Activated CD4-positive, alpha-beta T cell treated with anti-CD3 and anti-CD28 coated beads, Interleukin-2, amount 10 ng/mL, durations not matched to agents 24 days and 14 days (primary cell): ENCODE measurements around the gene DENND5B. TPM values are rescaled to one million over a fixed set of nuclear protein-coding genes. Genes with fewer than 3 reads are reported as not detected.
"Not testable (repeated sequence)": the region's sequence is repeated elsewhere in the genome, so short reads cannot be mapped to it uniquely, and the experiment has no call there.

Experiments used
- DNase-seq: peaks from one replicate; pipeline ENCODE4 v3.0.0; 2022
- H3K27ac Mint-ChIP-seq: one replicate; pipeline ENCODE4 v1.8.0; 2022; ENCODE audit warnings: mild to moderate bottlenecking, mixed read lengths
- H3K27me3 Mint-ChIP-seq: one replicate; pipeline ENCODE4 v1.8.0; 2022; ENCODE audit warnings: mixed read lengths
- H3K36me3 Mint-ChIP-seq: one replicate; pipeline ENCODE4 v1.8.0; 2022; ENCODE audit warnings: low read depth, mild to moderate bottlenecking, mixed read lengths
- H3K4me1 Mint-ChIP-seq: one replicate; pipeline ENCODE4 v1.8.0; 2021; ENCODE audit warnings: mixed read lengths
- H3K4me3 Mint-ChIP-seq: one replicate; pipeline ENCODE4 v1.8.0; 2022; ENCODE audit warnings: mild to moderate bottlenecking, moderate library complexity, mixed read lengths
- H3K9me3 Mint-ChIP-seq: one replicate; pipeline ENCODE4 v1.8.0; 2021; ENCODE audit warnings: mixed read lengths
- intact Hi-C: fragments of 100-400 bp; cut with micrococcal nuclease; formaldehyde crosslinking; loops from one replicate; pipeline ENCODE4 v1.15.1; 2023
- total RNA-seq: library from RNA; stranded (reverse); gene quantifications from 2 replicates; pipeline ENCODE4 v1.2.3, GENCODE V29; 2022

Gene DENND5B
- total RNA-seq, 1 donor from 2014 or later = not detected

DNA sequence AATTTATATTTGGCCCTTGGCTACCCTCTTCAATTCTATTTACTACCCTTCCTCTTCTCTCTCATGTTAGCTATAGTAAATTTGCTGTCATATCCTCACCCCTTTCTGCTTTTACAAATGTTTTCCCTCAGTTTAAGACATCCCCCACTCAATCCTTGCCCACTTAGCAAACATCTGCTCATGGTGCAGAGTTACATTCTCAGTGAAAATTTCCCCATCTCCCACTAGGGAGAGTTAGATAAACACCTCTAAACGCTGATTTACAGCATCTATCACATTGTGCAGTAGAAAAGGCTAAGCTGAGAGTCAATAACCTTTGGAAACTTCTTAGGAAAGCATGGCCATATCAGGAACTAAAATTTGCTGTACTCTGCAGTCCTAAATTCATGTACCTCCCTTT, 69.0 kb downstream of the DENND5B start:
- Mint-ChIP-seq H3K9me3 (no peaks in the 10 kb centered on the region), H3K4me3 (no peak overlapping the region), H3K27ac (no peak overlapping the region), H3K36me3 (no peaks in the 10 kb centered on the region), H3K27me3 (peaks cover 6% of the 10 kb centered on the region), H3K4me1 (peaks cover 2% of the 10 kb centered on the region)
- intact Hi-C loops = no loop called here
- no peak for DNase-seq

DNA sequence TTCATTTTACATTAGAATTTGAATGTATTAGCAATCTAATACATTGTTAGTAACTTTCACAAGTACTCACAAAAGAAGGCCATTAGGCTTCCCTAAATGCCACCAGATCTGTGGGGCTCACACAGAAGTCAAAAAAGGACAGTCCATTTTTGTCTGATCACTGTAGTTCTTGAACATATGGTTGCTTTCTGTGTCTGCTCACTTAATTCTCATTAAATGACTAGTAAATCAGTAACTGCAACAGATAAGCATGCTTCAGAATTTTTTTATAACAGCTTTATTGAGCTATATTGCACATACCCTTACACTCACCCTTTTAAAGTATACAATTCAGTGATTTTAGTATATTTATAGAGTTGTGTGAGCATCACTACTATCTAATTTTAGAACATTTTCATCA, 71.4 kb downstream of the DENND5B start:
- intact Hi-C loops = no loop called here
- Mint-ChIP-seq H3K36me3 (no peaks in the 10 kb centered on the region), H3K27me3 (peaks cover 5% of the 10 kb centered on the region), H3K9me3 (no peaks in the 10 kb centered on the region), H3K4me1 (no peaks in the 10 kb centered on the region), H3K4me3 (no peak overlapping the region), H3K27ac (no peak overlapping the region)
- DNase-seq = no peak

DNA sequence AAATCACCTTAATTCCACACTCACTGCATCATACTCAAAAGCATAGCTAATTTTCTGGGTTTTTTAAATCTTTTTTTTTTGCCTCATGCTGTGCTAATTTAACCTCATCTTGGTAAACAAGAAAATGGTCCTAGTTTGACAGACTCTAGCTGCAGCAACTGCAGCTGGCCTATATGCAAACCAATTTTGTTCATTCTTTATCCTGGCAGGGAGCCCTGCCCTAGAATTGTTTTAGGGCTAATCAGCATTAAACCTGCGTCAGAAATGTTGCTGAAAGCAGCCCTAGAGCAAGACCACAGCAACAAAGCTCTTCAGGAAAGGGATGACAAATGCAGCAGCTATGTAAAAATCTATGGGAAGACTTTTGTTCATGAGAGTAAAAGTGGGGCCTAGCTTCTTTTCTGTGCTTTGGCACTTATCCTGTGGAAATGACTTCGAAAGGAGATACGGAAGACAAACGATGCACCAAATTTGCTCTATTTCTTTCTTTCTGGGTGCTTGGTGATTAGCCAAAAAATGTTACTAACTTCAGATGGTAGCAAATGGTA, 72.2 kb downstream of the DENND5B start:
- H3K27me3 Mint-ChIP-seq = peaks cover 5% of the 10 kb centered on the region
- no peak overlapping the region for H3K27ac Mint-ChIP-seq
- intact Hi-C loops = no loop called here
- no peaks in the 10 kb centered on the region for H3K9me3 Mint-ChIP-seq
- H3K4me1 Mint-ChIP-seq = no peaks in the 10 kb centered on the region
- no peaks in the 10 kb centered on the region for H3K36me3 Mint-ChIP-seq
- H3K4me3 Mint-ChIP-seq = no peak overlapping the region
- peak; percentile 20 for DNase-seq

DNA sequence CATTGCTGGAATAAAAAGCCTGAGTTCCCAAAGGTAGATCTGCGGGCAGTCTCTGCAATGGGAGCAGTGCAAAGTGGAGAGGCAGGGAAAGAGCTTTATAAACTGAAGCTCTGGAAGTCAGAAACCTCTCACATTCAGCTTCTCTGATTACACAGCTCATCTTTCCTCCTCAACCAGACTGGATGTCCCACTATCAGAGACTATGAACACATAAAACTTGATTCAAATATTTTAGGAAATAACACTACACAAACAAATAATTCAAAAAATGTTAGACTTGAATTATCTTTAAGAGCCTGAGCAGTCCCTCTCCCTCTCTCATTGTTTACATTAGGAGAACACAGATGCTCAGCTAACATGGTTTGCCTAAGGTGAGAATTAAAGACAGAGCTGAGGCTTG, 72.9 kb downstream of the DENND5B start:
- H3K27me3 Mint-ChIP-seq = peaks cover 5% of the 10 kb centered on the region

DNA sequence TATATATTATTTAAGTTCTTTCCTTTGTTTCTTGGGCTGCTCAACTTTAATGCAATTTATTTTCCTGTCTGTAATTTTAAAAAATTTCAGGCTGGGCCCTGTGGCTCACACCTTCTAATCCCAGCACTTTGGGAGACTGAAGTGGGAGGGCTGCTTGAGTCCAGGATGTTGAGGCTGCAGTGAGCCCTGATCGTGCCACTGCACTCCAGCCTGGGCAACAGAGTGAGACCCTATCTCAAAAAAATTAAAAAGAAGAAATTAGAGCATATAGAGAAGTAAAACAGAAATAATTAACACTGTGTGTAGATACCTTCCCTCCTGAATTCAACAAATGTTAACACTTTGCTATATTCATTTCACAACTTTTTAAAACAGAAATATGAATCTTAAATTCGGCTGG, 74.2 kb downstream of the DENND5B start:
- intact Hi-C loops = no loop called here
- Mint-ChIP-seq H3K9me3 (no peaks in the 10 kb centered on the region), H3K4me1 (no peaks in the 10 kb centered on the region), H3K36me3 (no peaks in the 10 kb centered on the region), H3K27ac (no peak overlapping the region), H3K4me3 (no peak overlapping the region), H3K27me3 (peaks cover 5% of the 10 kb centered on the region)
- no peak for DNase-seq

More for the DNA sequence above, 72.9 kb downstream of the DENND5B start:
- no peaks in the 10 kb centered on the region for H3K9me3 Mint-ChIP-seq
- H3K36me3 Mint-ChIP-seq = no peaks in the 10 kb centered on the region
- intact Hi-C loops = no loop called here
- no peak overlapping the region for H3K4me3 Mint-ChIP-seq
- DNase-seq = peak; percentile 31
- H3K4me1 Mint-ChIP-seq = no peaks in the 10 kb centered on the region
- no peak overlapping the region for H3K27ac Mint-ChIP-seq

DNA sequence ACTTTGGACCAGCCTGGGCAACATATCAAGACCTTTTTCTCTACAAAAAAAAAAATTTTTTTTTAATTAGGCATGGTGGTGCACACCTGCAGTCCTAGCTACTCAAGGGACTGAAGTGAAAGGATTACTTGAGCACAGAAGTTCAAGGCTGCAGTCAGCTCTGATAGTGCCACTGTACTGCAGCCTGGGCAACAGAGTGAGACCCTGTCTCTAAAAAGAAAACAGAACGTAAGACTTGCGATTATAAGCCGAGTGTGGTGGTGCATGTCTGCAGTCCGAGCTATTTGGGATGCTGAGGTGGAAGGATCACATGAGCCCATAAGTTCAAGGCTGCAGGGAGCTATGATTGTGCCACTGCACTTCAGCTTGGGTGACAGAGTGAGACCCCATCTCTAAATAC, 76.0 kb downstream of the DENND5B start:
- H3K36me3 Mint-ChIP-seq = no peaks in the 10 kb centered on the region
- H3K9me3 Mint-ChIP-seq = no peaks in the 10 kb centered on the region
- intact Hi-C loops = no loop called here
- no peak overlapping the region for H3K4me3 Mint-ChIP-seq
- no peak overlapping the region for H3K27ac Mint-ChIP-seq
- DNase-seq = no peak
- no peaks in the 10 kb centered on the region for H3K4me1 Mint-ChIP-seq
- H3K27me3 Mint-ChIP-seq = peaks cover 5% of the 10 kb centered on the region

DNA sequence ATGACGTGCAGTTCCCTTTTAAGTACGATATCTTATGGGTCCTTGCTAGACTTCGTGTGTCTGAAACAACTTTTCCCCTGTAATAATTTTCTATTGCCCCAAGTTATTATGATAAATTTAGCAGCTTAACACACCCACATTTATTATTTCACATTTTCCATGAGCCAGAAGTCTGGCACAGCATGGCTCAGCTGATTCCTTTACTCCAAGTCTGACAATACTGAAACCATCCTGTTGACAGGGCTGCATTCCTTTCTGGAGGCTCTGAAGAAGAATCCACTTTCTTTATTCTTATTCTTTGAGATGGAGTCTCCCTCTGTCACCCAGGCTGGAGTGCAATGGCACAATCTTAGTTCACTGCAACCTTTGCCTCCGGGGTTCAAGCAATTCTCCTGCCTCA, 80.9 kb downstream of the DENND5B start:
- Mint-ChIP-seq H3K4me3 (no peak overlapping the region), H3K36me3 (no peaks in the 10 kb centered on the region), H3K27me3 (no peaks in the 10 kb centered on the region), H3K9me3 (no peaks in the 10 kb centered on the region), H3K4me1 (no peaks in the 10 kb centered on the region), H3K27ac (no peak overlapping the region)
- no peak for DNase-seq
- intact Hi-C loops = no loop called here

DNA sequence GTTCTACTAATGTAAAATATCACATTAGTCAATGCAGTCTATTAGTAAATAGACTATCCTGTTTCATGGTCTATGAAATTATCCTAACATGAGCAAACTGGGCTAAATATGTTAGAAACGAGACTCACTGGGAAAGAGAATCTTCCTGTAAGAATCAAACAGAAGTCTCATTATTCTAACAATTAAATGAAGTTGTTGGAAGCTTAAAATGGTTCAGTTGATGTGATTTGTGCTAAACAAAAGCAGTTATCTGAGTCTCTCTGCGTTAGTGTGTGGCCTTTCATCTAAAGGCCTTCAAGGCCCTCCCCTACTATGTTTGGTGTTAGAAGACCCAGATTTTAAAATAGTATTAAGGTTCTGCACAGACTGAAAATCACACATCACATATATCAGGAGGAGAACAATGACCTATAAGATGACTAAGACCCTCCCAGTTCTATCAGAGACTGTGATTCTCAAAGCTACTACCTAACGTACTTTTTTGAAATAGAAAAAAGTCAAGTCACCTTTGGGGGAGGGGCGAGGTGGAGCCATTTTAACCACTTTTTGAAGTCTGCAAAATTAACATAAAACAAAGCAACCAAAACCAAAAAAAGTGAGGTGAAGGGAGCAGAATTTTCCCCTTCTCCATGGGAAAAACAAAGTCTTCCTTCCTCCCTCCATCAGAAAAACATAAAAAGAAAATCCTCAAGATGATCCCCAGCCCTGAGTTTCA, 82.3 kb downstream of the DENND5B start:
- no peak for DNase-seq
- no peaks in the 10 kb centered on the region for H3K36me3 Mint-ChIP-seq
- intact Hi-C loops = no loop called here
- no peaks in the 10 kb centered on the region for H3K9me3 Mint-ChIP-seq
- no peaks in the 10 kb centered on the region for H3K27me3 Mint-ChIP-seq
- no peak overlapping the region for H3K4me3 Mint-ChIP-seq
- H3K27ac Mint-ChIP-seq = no peak overlapping the region
- H3K4me1 Mint-ChIP-seq = no peaks in the 10 kb centered on the region

DNA sequence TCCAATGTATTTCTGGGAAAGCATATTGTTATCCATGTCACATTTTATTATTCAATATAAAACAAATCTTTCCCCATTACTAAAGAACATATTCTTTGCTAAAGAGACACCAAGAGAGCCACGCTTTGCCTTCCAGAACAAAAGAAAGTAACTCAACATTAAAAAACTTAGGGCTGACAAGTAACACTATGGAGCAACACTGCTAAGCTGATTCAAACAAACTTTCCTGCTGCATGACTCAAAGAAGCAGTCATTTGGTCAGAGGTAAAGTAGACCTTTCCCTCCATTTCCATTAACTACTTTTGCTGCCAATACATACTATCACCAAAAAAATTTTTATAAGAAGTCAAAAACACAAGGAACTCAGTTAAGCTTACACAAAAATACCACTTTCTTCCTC, 83.0 kb downstream of the DENND5B start:
- H3K4me3 Mint-ChIP-seq = no peak overlapping the region
- intact Hi-C loops = no loop called here

DNA sequence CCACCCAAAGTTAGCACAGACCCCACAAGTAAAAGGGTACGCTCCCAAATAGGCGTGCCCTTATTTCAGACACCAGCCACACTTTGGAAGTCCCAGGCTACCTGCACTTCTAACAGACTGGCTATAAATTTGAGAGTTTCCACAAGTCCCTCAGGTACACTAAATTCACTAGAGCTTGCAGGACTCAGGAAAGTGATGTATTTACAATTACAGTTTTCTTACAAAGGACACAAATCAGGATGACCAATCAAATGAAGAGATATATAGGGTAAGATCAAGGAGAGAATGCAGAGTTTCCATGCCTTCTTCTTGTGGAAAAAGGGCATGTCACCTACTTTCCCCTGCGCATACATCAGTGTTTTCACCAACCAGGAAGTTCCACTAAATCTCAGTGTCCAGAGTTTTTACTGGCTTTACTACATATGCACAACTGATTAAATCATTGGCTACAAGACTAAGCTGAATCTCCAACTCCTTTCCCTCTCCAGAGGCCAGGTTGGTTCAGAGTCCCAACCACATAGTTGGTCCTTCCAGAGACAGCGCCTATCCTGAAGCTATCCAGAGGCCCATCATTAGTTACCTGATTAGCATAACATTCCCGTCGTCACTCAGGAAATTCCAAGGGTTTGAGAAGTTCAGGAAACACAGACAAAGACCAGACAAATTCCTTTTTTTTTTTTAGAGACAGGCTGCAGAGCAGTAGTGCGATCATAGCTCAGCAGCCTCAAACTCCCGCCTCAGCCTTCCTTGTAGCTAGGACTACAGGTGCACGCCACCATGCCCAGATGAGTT, 84.2 kb downstream of the DENND5B start:
- Mint-ChIP-seq H3K4me3 (no peak overlapping the region), H3K27ac (no peak overlapping the region), H3K9me3 (no peaks in the 10 kb centered on the region), H3K27me3 (no peaks in the 10 kb centered on the region), H3K4me1 (no peaks in the 10 kb centered on the region), H3K36me3 (no peaks in the 10 kb centered on the region)
- intact Hi-C loops = no loop called here
- no peak for DNase-seq

More for the DNA sequence above, 83.0 kb downstream of the DENND5B start:
- no peak for DNase-seq
- Mint-ChIP-seq H3K27ac (no peak overlapping the region), H3K9me3 (no peaks in the 10 kb centered on the region), H3K36me3 (no peaks in the 10 kb centered on the region), H3K4me1 (no peaks in the 10 kb centered on the region), H3K27me3 (no peaks in the 10 kb centered on the region)

DNA sequence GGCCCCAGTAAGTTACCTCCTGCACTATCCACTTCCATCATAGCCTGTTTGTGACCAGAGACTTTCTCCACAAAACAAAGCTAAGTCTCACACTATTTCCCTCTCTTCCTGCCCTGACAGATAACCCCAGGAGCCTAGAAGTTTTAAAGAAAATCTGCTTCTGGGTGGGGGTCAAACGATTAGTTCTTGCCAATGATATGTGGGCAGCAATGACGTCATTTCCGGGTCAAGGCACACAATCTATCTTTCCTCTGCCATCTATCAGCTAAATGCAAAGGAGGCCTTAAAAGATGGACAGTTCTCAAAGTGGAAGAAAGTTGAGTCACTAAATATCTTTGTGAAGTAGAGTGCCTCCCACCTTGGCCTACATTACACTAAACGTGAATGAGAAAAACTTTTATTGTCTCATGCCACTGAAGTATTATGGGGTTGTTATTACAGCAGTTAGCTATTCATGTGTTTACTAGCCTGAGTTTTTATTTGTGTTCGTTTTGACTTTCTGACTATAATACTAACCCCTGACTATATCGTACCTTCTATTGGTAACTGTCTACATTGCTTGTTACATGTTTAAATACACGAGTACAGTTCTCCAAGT, 86.2 kb downstream of the DENND5B start:
- DNase-seq = no peak
- H3K27me3 Mint-ChIP-seq = no peaks in the 10 kb centered on the region
- no peaks in the 10 kb centered on the region for H3K9me3 Mint-ChIP-seq
- H3K36me3 Mint-ChIP-seq = no peaks in the 10 kb centered on the region
- H3K27ac Mint-ChIP-seq = no peak overlapping the region
- H3K4me3 Mint-ChIP-seq = no peak overlapping the region
- intact Hi-C loops = no loop called here
- H3K4me1 Mint-ChIP-seq = no peaks in the 10 kb centered on the region

DNA sequence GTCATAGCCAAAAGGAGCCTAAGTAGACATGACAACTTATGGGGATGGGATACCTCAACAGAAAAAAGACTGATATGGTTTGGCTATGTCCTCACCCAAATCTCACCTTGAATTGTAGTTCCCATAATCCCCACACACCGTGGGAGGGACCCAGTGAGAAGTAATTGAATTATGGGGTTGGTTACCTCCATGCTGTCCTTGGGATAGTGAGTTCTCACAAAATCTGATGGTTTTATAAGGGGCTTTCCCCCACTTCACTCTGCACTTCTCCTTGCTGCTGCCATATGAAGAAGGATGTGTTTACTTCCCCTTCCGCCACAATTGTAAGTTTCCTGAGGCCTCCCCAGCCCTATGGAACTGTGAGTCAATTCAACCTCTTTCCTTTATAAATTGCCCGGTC, 89.9 kb downstream of the DENND5B start:
- H3K36me3 Mint-ChIP-seq, H3K4me3 Mint-ChIP-seq, H3K9me3 Mint-ChIP-seq, intact Hi-C loops, H3K4me1 Mint-ChIP-seq, H3K27ac Mint-ChIP-seq, H3K27me3 Mint-ChIP-seq, DNase-seq: not testable (repeated sequence)

DNA sequence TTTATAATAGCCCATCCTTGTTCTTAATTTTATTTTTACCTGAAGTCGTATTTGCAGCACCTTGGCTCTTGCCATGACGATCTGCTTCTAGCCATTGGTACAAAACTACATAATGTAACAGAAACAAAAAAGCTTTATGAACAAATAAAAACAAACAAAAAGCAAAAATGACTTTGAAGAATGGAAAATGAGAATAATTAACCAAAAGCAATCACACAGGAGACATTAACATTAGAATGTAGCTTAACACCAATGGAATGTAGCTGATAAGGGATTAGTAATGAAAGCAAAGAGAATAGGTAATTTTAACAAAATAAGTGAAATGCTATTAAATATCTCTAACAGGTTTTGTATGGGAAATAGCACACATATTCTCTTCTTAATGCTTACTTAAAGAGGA, 91.4 kb downstream of the DENND5B start:
- intact Hi-C loops = no loop called here
- no peak overlapping the region for H3K4me3 Mint-ChIP-seq
- no peaks in the 10 kb centered on the region for H3K36me3 Mint-ChIP-seq
- H3K27ac Mint-ChIP-seq = no peak overlapping the region
- no peak for DNase-seq
- H3K27me3 Mint-ChIP-seq = peaks cover 3% of the 10 kb centered on the region
- H3K9me3 Mint-ChIP-seq = no peaks in the 10 kb centered on the region
- no peaks in the 10 kb centered on the region for H3K4me1 Mint-ChIP-seq

DNA sequence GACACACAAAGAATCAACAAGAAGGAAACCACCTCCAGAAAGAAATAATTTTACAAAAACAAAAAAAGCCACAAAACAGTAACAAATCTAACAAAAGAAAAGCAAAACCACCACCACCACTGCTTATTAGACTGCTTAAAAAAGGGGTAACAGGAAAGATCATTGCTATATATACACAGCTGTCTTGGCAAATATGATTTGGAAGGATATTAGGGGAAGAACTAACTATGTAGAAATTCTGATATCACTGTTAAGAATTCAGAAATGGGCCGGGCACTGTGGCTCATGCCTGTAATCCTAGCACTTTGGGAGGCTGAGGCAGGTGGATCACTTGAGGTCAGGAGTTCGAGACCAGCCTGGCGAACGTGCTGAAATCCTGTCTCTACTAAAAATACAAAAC, 92.5 kb downstream of the DENND5B start:
- no peak for DNase-seq
- Mint-ChIP-seq H3K36me3 (no peaks in the 10 kb centered on the region), H3K27ac (no peak overlapping the region), H3K27me3 (peaks cover 3% of the 10 kb centered on the region), H3K4me1 (no peaks in the 10 kb centered on the region), H3K4me3 (no peak overlapping the region), H3K9me3 (no peaks in the 10 kb centered on the region)
- intact Hi-C loops = no loop called here
